Femur (tissue), 1 donor: ENCODE measurements around the gene ACTMAP.
A peak's percentile ranks its signal among the peaks of the same experiment; 100 is the strongest.
"Not testable (repeated sequence)": the region's sequence is repeated elsewhere in the genome, so short reads cannot be mapped to it uniquely, and the experiment has no call there.

ENCODE experiments used
- DNase-seq: peaks from one replicate; pipeline ENCODE4 v3.0.0-alpha.2; 2017

The ACTMAP gene

GRCh38 chr19:40742477-40742876 is 7.8 kb downstream of the ACTMAP start:
- no peak for DNase-seq

GRCh38 chr19:40741527-40742390 is 8.5 kb downstream of the ACTMAP start:
- DNase-seq = no peak

GRCh38 chr19:40740747-40741146 is 9.5 kb downstream of the ACTMAP start:
- peak; percentile 84 for DNase-seq

- DNase-seq = peak; percentile 46
Measured at GRCh38 chr19:40739871-40740703, 10.2 kb downstream of the ACTMAP start.

- DNase-seq = no peak
Measured at GRCh38 chr19:40739030-40739839, 11.0 kb downstream of the ACTMAP start.

GRCh38 chr19:40737102-40737644 is 13.1 kb downstream of the ACTMAP start:
- DNase-seq = no peak

- no peak for DNase-seq
Measured at GRCh38 chr19:40736661-40737060, 13.6 kb downstream of the ACTMAP start.

- no peak for DNase-seq
Measured at GRCh38 chr19:40735013-40735771, 15.1 kb downstream of the ACTMAP start.

GRCh38 chr19:40733149-40733548 is 17.1 kb downstream of the ACTMAP start:
- DNase-seq = no peak

GRCh38 chr19:40732304-40732703 is 18.0 kb downstream of the ACTMAP start:
- DNase-seq = not testable (repeated sequence)

- not testable (repeated sequence) for DNase-seq
Measured at GRCh38 chr19:40730065-40730464, 20.2 kb downstream of the ACTMAP start.

- DNase-seq = no peak
Measured at GRCh38 chr19:40726279-40726678, 24.0 kb downstream of the ACTMAP start.

GRCh38 chr19:40724855-40725254 is 25.4 kb downstream of the ACTMAP start:
- no peak for DNase-seq

- no peak for DNase-seq
Measured at GRCh38 chr19:40724315-40724714, 26.0 kb downstream of the ACTMAP start.

- DNase-seq = no peak
Measured at GRCh38 chr19:40723661-40724254, 26.5 kb downstream of the ACTMAP start.

GRCh38 chr19:40721936-40722661 is 28.2 kb downstream of the ACTMAP start:
- DNase-seq = no peak

GRCh38 chr19:40721140-40721486 is 29.2 kb downstream of the ACTMAP start:
- no peak for DNase-seq

- DNase-seq = no peak
Measured at GRCh38 chr19:40719414-40719894, 30.8 kb downstream of the ACTMAP start.

- DNase-seq = peak; percentile 54
Measured at GRCh38 chr19:40718774-40719391, 31.4 kb downstream of the ACTMAP start.
